Mesenchymal stem cell (in vitro differentiated cells and primary cell): ENCODE results near the gene TMBIM6.
A peak's percentile ranks its signal among the peaks of the same experiment; 100 is the strongest.

Source experiments
- DNase-seq: peaks from one replicate; pipeline ENCODE4 v3.0.0-alpha.2; 2013
- H2AFZ ChIP-seq: one replicate; pipeline ENCODE4 v1.6.1; 2013; ENCODE audit warnings: low read depth, mild to moderate bottlenecking, control low read depth, inconsistent platforms, low read length, moderate library complexity
- H2AK5ac ChIP-seq: 2 replicates; pipeline ENCODE4 v1.6.1; 2013; ENCODE audit warnings: low read length, moderate library complexity, mild to moderate bottlenecking, inconsistent platforms; ENCODE audit not compliant: severe bottlenecking
- H2BK120ac ChIP-seq: one replicate; pipeline ENCODE4 v1.6.1; 2013; ENCODE audit warnings: low read depth, mild to moderate bottlenecking, inconsistent platforms, low read length, moderate library complexity
- H2BK12ac ChIP-seq, 2 experiments: one replicate each; pipeline ENCODE4 v1.6.1; 2013; ENCODE audit warnings: inconsistent platforms in 2 of 2, low read length in 2 of 2, mild to moderate bottlenecking in 2 of 2, moderate library complexity in 2 of 2, control low read depth in 1 of 2
- H2BK15ac ChIP-seq: one replicate; pipeline ENCODE4 v1.6.1; 2013; ENCODE audit warnings: mild to moderate bottlenecking, low read depth, inconsistent platforms; ENCODE audit not compliant: poor library complexity, severe bottlenecking
- H2BK5ac ChIP-seq: 2 replicates; pipeline ENCODE4 v1.6.1; 2013; ENCODE audit warnings: low read depth, mild to moderate bottlenecking, low read length, control low read depth, inconsistent platforms; ENCODE audit not compliant: poor library complexity, severe bottlenecking
- H3K14ac ChIP-seq, 2 experiments: one replicate each; pipeline ENCODE4 v1.6.1; 2013; ENCODE audit warnings: inconsistent platforms in 2 of 2, low read length in 2 of 2, control low read depth in 1 of 2, mild to moderate bottlenecking in 1 of 2, moderate library complexity in 1 of 2
- H3K18ac ChIP-seq, 2 experiments: one replicate each; pipeline ENCODE4 v1.6.1; 2013; ENCODE audit warnings: inconsistent platforms in 2 of 2, low read length in 2 of 2, control low read depth in 1 of 2, low read depth in 1 of 2, mild to moderate bottlenecking in 1 of 2
- H3K23ac ChIP-seq, 2 experiments: one replicate each; pipeline ENCODE4 v1.6.1; 2013; ENCODE audit warnings: inconsistent platforms in 2 of 2, low read length in 2 of 2, mild to moderate bottlenecking in 2 of 2, moderate library complexity in 2 of 2, control low read depth in 1 of 2
- H3K27ac ChIP-seq: 2 replicates; pipeline ENCODE4 v1.5.1; 2013; ENCODE audit warnings: mild to moderate bottlenecking, moderate library complexity, low read length, control low read depth, inconsistent platforms; ENCODE audit not compliant: poor library complexity, severe bottlenecking
- H3K27me3 ChIP-seq, 2 experiments: 2 replicates each; pipeline versions ENCODE4 v1.6.1 to v1.7.0; 2013; ENCODE audit warnings: low read length in 2 of 2, mild to moderate bottlenecking in 2 of 2, moderate library complexity in 2 of 2, control low read depth in 1 of 2, inconsistent platforms in 1 of 2; ENCODE audit not compliant: control insufficient read depth in 1 of 2, insufficient read depth in 1 of 2
- H3K36me3 ChIP-seq, 2 experiments: 2 replicates each; pipeline versions ENCODE4 v1.6.1 to v1.7.0; 2013; ENCODE audit warnings: low read length in 2 of 2, control low read depth in 1 of 2, inconsistent platforms in 1 of 2, low read depth in 1 of 2, mild to moderate bottlenecking in 1 of 2; ENCODE audit not compliant: insufficient read depth in 2 of 2, control insufficient read depth in 1 of 2
- H3K4ac ChIP-seq, 2 experiments: one replicate each; pipeline ENCODE4 v1.6.1; 2013; ENCODE audit warnings: inconsistent platforms in 2 of 2, low read length in 2 of 2, mild to moderate bottlenecking in 2 of 2, moderate library complexity in 2 of 2, control low read depth in 1 of 2, low read depth in 1 of 2
- H3K4me1 ChIP-seq: 2 replicates; pipeline ENCODE4 v1.6.1; 2013; ENCODE audit warnings: low read depth, low read length, control low read depth; ENCODE audit not compliant: control insufficient read depth, insufficient read depth
- H3K4me2 ChIP-seq: 2 replicates; pipeline ENCODE4 v1.6.1; 2013; ENCODE audit warnings: low read length, mild to moderate bottlenecking, inconsistent platforms; ENCODE audit not compliant: poor library complexity, severe bottlenecking
- H3K4me3 ChIP-seq, 2 experiments: 2 replicates each; pipeline versions ENCODE4 v1.5.1 to v1.7.0; 2013; ENCODE audit warnings: low read length in 2 of 2, mild to moderate bottlenecking in 2 of 2, control low read depth in 1 of 2, low read depth in 1 of 2; ENCODE audit not compliant: insufficient read depth in 1 of 2
- H3K79me1 ChIP-seq: replicated peaks from 2 replicates; pipeline ENCODE4 v1.6.1; 2013; ENCODE audit warnings: mild to moderate bottlenecking, control low read depth, low read length, inconsistent platforms; ENCODE audit not compliant: poor library complexity, severe bottlenecking
- H3K9ac ChIP-seq: 2 replicates; pipeline ENCODE4 v1.7.0; 2013; ENCODE audit warnings: mild to moderate bottlenecking, low read length, moderate library complexity
- H3K9me3 ChIP-seq: 2 replicates; pipeline ENCODE4 v1.7.0; 2013; ENCODE audit warnings: mild to moderate bottlenecking, low read length; ENCODE audit not compliant: control insufficient read depth
- H4K8ac ChIP-seq: one replicate; pipeline ENCODE4 v1.6.1; 2013; ENCODE audit warnings: inconsistent platforms, mild to moderate bottlenecking, low read length, moderate library complexity
- H4K91ac ChIP-seq: one replicate; pipeline ENCODE4 v1.6.1; 2013; ENCODE audit warnings: mild to moderate bottlenecking, low read length, inconsistent platforms
- WGBS: methylation state at CpG from one replicate; pipeline ENCODE4 v1.1.7; 2013; ENCODE audit warnings: mixed read lengths; 5-methylcytosine and 5-hydroxymethylcytosine counted together

TMBIM6 gene

DNA sequence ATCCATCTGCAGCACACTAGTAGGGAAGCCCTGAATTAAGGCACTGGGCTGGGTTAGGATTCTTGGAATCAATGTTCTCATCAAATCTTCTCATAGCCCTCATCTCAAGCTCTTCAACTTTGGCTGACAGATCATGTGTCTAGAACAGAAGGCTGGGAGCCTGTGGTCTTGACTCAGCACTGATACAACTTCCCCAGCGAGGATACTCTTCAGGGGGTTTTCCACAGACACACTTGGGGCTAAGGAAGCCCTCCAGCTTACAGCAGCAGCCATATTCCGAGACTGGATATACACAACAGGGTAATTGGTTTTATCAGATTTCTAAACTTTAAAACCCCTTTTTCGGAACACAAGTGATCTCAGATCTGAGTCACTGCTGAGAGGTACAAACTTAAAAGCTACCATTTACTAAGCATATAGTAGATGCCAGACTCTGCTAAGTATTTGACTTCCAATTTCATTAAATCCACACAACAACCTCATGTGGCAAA lies 37.7 kb upstream of the TMBIM6 start:
- no peak overlapping the region for H4K91ac ChIP-seq
- H3K4me3 ChIP-seq = peak overlapping the region in 1 of 2 experiments; percentile 3
- peak; percentile 91 for DNase-seq

DNA sequence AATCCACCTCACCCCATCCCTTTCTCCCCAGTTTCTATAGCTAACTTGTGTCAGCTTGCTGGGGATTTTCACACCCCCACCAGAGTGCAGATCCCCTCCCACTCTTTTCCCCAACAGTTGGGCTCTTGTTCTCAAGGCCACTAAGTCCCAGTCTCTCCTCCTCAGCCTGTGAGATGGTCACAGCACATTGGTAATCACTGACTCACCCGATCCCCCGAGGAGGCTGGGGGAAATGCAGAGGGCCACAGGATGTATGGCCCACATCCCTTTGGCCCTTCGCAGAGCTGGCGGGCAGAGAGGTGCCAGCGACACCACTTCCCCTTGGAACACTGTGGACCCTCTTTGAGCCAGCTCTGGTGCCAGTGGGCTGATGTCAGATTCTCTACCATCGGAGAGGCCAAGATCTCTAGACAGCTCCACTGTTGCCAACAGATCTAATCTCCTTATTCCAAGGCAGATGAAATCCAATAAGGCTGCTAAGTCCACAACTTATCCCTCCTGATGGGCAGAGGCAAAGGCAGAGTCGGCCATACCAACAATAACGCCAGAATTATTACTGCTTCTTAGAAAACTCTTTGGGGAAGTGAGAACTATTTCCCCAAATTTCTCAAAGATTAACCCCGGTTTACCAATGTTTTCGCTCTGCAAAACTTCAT lies 35.8 kb upstream of the TMBIM6 start:
- peaks cover 14 to 16% of the 10 kb centered on the region in 2 experiments for H3K27me3 ChIP-seq
- WGBS = 43% methylated on average over 10 of the region's 10 CpGs
- H3K23ac ChIP-seq = peak overlapping the region in 1 of 2 experiments; percentile 7
- peak overlapping the region; percentile 57 to 87 for H3K4ac ChIP-seq
- H3K4me1 ChIP-seq = peaks cover 17% of the 10 kb centered on the region
- H2BK15ac ChIP-seq = peak overlapping the region; percentile 30
- peak overlapping the region; percentile 75 to 77 for H3K18ac ChIP-seq
- H4K91ac ChIP-seq = no peak overlapping the region
- H3K27ac ChIP-seq = peak overlapping the region; percentile 82
- H3K9ac ChIP-seq = peak overlapping the region; percentile 86
- peak overlapping the region in 1 of 2 experiments; percentile 82 for H3K4me3 ChIP-seq
- H3K79me1 ChIP-seq = no peaks in the 10 kb centered on the region
- peak overlapping the region; percentile 29 for H2AK5ac ChIP-seq
- peak; percentile 87 for DNase-seq
- H2BK12ac ChIP-seq = peak overlapping the region; percentile 32 to 47
- no peaks in the 10 kb centered on the region for H3K9me3 ChIP-seq
- H4K8ac ChIP-seq = peak overlapping the region; percentile 1
- H2BK5ac ChIP-seq = no peak overlapping the region
- H3K4me2 ChIP-seq = peak overlapping the region; percentile 69
- peak overlapping the region in 1 of 2 experiments; percentile 63 for H3K14ac ChIP-seq
- H2AFZ ChIP-seq = no peak overlapping the region
- H3K36me3 ChIP-seq = no peaks in the 10 kb centered on the region
- no peak overlapping the region for H2BK120ac ChIP-seq

More for the DNA sequence above, 37.7 kb upstream of the TMBIM6 start:
- peak overlapping the region in 1 of 2 experiments; percentile 16 for H3K18ac ChIP-seq
- peak overlapping the region; percentile 8 for H3K9ac ChIP-seq
- H3K4me2 ChIP-seq = peak overlapping the region; percentile 14
- H3K23ac ChIP-seq = no peak overlapping the region
- no peak overlapping the region for H4K8ac ChIP-seq
- peak overlapping the region in 1 of 2 experiments; percentile 2 for H3K4ac ChIP-seq
- no peak overlapping the region for H2BK120ac ChIP-seq
- no peak overlapping the region for H3K14ac ChIP-seq
- no peak overlapping the region for H2BK12ac ChIP-seq
- 20% methylated on average over 3 of the region's 3 CpGs for WGBS
- H2BK15ac ChIP-seq = no peak overlapping the region
- peaks cover 18% of the 10 kb centered on the region for H3K4me1 ChIP-seq
- H3K27ac ChIP-seq = peak overlapping the region; percentile 13
- H3K9me3 ChIP-seq = no peaks in the 10 kb centered on the region
- H3K27me3 ChIP-seq = peaks cover under 1 to 4% of the 10 kb centered on the region in 2 experiments
- no peaks in the 10 kb centered on the region for H3K36me3 ChIP-seq
- H2BK5ac ChIP-seq = no peak overlapping the region
- H3K79me1 ChIP-seq = no peaks in the 10 kb centered on the region
- H2AFZ ChIP-seq = no peak overlapping the region
- peak overlapping the region; percentile 1 for H2AK5ac ChIP-seq

DNA sequence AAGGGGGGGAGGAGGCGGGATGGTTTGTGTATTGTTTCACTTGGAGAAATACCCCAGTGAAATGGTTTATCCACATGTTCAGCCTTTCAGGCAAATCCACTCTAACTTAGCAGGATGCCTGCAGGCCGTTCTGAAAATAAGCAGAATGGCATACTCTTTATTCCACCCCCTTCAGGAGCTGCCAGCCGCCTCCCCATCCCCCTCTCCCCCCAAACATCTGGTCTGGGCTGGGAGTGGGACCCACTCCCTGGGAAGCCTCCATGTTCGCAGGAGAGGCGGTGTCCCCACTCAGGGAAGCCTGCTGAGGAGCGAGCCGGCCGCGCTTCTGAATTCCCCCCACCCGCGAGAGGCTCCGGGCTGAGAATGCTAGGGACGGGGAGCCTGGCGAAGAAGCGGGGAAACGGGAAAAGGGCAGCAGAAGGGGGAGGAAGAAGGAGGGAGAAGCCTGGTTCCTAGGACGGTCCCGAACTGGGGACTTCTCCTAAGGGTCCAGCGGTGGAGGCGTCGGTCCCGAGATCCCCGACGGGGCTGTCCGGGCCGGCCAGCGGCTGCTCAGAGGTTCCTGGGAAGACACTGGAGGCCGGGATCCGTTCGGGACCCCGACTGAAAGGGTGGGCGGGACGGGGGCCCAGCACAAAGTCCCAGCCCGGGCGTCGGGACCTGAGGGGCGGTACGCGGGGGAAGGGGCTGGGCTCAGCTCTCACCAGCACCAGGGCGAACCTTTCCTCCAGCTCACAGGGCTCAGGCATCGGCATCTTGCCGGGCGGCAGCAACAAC lies 34.8 kb upstream of the TMBIM6 start:
- peak overlapping the region; percentile 62 to 87 for H3K4ac ChIP-seq
- peak overlapping the region; percentile 62 to 75 for H3K23ac ChIP-seq
- peaks cover 23 to 24% of the 10 kb centered on the region in 2 experiments for H3K27me3 ChIP-seq
- peak overlapping the region; percentile 83 for H4K91ac ChIP-seq
- peak overlapping the region; percentile 90 to 92 for H3K18ac ChIP-seq
- peak overlapping the region; percentile 81 to 82 for H3K4me3 ChIP-seq
- no peaks in the 10 kb centered on the region for H3K9me3 ChIP-seq
- H2AK5ac ChIP-seq = no peak overlapping the region
- peak overlapping the region; percentile 52 for H2BK15ac ChIP-seq
- DNase-seq = peak; percentile 66
- H3K79me1 ChIP-seq = no peaks in the 10 kb centered on the region
- H2BK12ac ChIP-seq = peak overlapping the region in 1 of 2 experiments; percentile 55
- H3K14ac ChIP-seq = peak overlapping the region in 1 of 2 experiments; percentile 88
- H3K27ac ChIP-seq = peak overlapping the region; percentile 82
- H3K36me3 ChIP-seq = no peaks in the 10 kb centered on the region
- H2AFZ ChIP-seq = peak overlapping the region; percentile 68
- peak overlapping the region; percentile 35 for H4K8ac ChIP-seq
- peak overlapping the region; percentile 51 for H2BK5ac ChIP-seq
- WGBS = 1% methylated on average over 39 of the region's 43 CpGs
- H3K9ac ChIP-seq = peak overlapping the region; percentile 86
- H3K4me1 ChIP-seq = peaks cover 17% of the 10 kb centered on the region
- H2BK120ac ChIP-seq = peak overlapping the region; percentile 90
- peak overlapping the region; percentile 69 for H3K4me2 ChIP-seq
